Neural crest cell (in vitro differentiated cells): ENCODE results near the gene PRKAG2. TPM values are rescaled to one million over a fixed set of nuclear protein-coding genes. Genes with fewer than 3 reads are reported as not detected.

ENCODE experiments used
- DNase-seq: peaks from one replicate; pipeline ENCODE4 v3.0.0; 2021; ENCODE audit warnings: low read depth, mixed read lengths, low spot score
- H3K27ac Mint-ChIP-seq: one replicate; pipeline ENCODE4 v1.8.0; 2021; ENCODE audit warnings: mild to moderate bottlenecking, mixed read lengths; ENCODE audit not compliant: unreplicated experiment
- H3K27me3 Mint-ChIP-seq: 2 replicates; pipeline ENCODE4 v1.8.0; 2021; ENCODE audit warnings: low read depth, mild to moderate bottlenecking, mixed read lengths
- H3K36me3 Mint-ChIP-seq: 2 replicates; pipeline ENCODE4 v1.8.0; 2021; ENCODE audit warnings: low read depth, mild to moderate bottlenecking, mixed read lengths
- H3K4me1 Mint-ChIP-seq: 2 replicates; pipeline ENCODE4 v1.8.0; 2021; ENCODE audit warnings: mixed read lengths
- H3K4me3 Mint-ChIP-seq: one replicate; pipeline ENCODE4 v1.8.0; 2021; ENCODE audit warnings: mild to moderate bottlenecking, mixed read lengths
- H3K9me3 Mint-ChIP-seq: 2 replicates; pipeline ENCODE4 v1.8.0; 2021; ENCODE audit warnings: mixed read lengths
- CTCF ChIP-seq: fragments of 200-600 bp; sonication (generic); conservative IDR thresholded peaks from 2 replicates; pipeline ENCODE4 v1.5.0; 2021; ENCODE audit warnings: antibody characterized with exemption, mild to moderate bottlenecking
- total RNA-seq: library from RNA; stranded (reverse); gene quantifications from 2 replicates; pipeline ENCODE4 v1.2.1, GENCODE V29; 2021

PRKAG2 gene
- total RNA-seq, 1 donor from 2014 or later: 12.5 TPM

GRCh38 chr7:151695951-151696541, 180.9 kb downstream of the PRKAG2 start:
- Mint-ChIP-seq H3K27ac (peak overlapping the region; percentile 57), H3K4me1 (peaks cover 24% of the 10 kb centered on the region), H3K36me3 (no peaks in the 10 kb centered on the region), H3K4me3 (no peak overlapping the region), H3K27me3 (no peaks in the 10 kb centered on the region), H3K9me3 (no peaks in the 10 kb centered on the region)
- TF ChIP-seq CTCF: no peak
- no peak for DNase-seq

- Mint-ChIP-seq H3K27me3 (no peaks in the 10 kb centered on the region), H3K4me3 (no peak overlapping the region), H3K4me1 (peaks cover 24% of the 10 kb centered on the region), H3K36me3 (no peaks in the 10 kb centered on the region), H3K27ac (no peak overlapping the region), H3K9me3 (no peaks in the 10 kb centered on the region)
- no peak for TF ChIP-seq CTCF
- no peak for DNase-seq
These were observed 181.9 kb downstream of the PRKAG2 start for GRCh38 chr7:151694828-151695580.

- Mint-ChIP-seq H3K4me3 (no peak overlapping the region), H3K9me3 (no peaks in the 10 kb centered on the region), H3K27me3 (no peaks in the 10 kb centered on the region), H3K27ac (no peak overlapping the region), H3K4me1 (peaks cover 29% of the 10 kb centered on the region), H3K36me3 (no peaks in the 10 kb centered on the region)
- DNase-seq: no peak
- TF ChIP-seq CTCF: no peak
These were observed 182.5 kb downstream of the PRKAG2 start for GRCh38 chr7:151694441-151694827.

- Mint-ChIP-seq H3K9me3 (no peaks in the 10 kb centered on the region), H3K4me3 (no peak overlapping the region), H3K36me3 (no peaks in the 10 kb centered on the region), H3K27me3 (no peaks in the 10 kb centered on the region), H3K4me1 (peaks cover 29% of the 10 kb centered on the region), H3K27ac (no peak overlapping the region)
- DNase-seq: no peak
- no peak for TF ChIP-seq CTCF
These were observed 183.8 kb downstream of the PRKAG2 start for GRCh38 chr7:151693140-151693539.

- Mint-ChIP-seq H3K4me1 (peaks cover 29% of the 10 kb centered on the region), H3K36me3 (no peaks in the 10 kb centered on the region), H3K4me3 (no peak overlapping the region), H3K27ac (peak overlapping the region; percentile 43), H3K9me3 (no peaks in the 10 kb centered on the region), H3K27me3 (no peaks in the 10 kb centered on the region)
- DNase-seq: no peak
- no peak for TF ChIP-seq CTCF
These were observed 184.2 kb downstream of the PRKAG2 start for GRCh38 chr7:151692721-151693120.
